A172 (cell line): ENCODE data around the gene CMKLR1. TPM values are rescaled to one million over a fixed set of nuclear protein-coding genes. Genes with fewer than 3 reads are reported as not detected.

ENCODE experiments used
- DNase-seq: peaks from one replicate; pipeline ENCODE4 v3.0.0-alpha.2; 2015; ENCODE audit warnings: low spot score
- total RNA-seq: library from RNA; depleted of rRNA; stranded (reverse); fragments of >200 nt; shearing (Covaris generic); gene quantifications from 2 replicates; pipeline ENCODE4 v1.2.3, GENCODE V29; 2014

The CMKLR1 gene
- total RNA-seq, 1 experiment from 2014 or later, result not detected

DNA sequence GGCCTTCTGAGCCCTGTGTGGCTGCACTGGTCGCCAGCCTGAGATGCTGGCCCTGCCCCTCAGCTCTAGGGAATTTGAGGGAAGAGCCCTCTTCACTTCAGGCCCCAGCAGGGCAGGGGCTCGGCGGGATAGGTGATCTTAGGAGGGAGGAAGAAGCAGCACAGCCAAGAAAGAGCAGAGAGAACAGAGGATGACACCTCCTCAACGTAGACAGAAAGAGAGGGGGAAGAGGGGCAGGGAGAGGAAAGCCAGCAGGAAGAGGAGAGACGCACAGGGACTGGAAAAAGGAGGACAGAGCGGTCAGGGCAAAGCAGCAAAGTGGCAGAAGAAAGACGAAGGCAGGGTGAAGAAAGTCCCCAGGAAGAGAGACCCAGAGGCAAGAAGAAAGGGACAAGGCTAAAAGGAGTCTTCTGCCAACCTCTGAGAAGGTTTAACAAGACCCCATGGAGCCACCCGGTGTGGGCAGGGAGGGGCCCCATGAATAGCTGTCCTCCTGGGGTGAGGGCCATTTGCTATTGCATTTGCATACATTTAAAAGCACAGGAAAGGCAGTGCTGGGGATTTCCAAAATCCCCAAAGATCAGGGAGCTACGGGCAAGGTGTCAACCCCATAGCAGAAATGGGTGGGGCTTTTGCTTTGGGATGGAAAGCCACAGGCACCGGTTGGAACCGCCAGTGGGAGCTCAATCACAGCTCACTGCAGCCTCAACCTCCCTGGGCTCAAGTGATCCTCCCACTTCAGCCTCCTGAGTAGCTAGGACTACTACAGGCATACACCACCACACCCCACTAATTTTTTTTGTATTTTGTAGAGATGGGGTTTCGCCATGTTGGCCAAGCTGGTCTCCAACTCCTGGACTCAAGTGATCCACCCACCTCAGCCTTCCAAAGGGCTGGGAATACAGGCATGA is 22.7 kb downstream of the CMKLR1 start:
- no peak for DNase-seq

DNA sequence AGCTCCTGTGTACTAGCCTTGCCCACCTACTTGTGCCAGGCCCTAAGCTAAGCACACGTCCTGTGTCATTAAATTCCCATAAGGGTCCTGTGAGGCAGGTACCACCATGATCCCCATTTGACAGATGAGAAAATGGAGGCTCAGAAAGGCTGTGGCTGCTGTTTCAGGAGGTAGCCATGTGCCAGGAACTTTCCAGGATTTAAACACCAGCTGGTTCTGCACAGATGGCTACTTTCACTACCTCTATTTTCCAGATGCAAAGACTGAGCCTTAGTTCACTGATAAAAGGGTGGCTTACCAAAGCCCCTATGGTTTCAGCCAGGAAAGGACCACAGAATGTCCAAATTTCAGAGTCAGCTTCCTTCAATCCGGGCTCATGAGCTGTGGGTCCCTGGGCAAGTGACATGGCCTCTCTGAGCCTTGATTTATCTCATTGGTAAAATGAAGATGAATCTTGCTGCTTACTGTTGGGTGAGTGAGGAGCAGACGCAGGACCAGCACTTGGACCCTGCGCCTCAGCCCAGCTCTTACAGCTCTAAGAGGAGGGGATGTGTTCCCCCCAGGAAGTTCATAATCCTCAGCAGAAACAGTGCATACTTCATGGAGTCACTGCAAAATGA is 23.5 kb downstream of the CMKLR1 start:
- DNase-seq, result no peak

DNA sequence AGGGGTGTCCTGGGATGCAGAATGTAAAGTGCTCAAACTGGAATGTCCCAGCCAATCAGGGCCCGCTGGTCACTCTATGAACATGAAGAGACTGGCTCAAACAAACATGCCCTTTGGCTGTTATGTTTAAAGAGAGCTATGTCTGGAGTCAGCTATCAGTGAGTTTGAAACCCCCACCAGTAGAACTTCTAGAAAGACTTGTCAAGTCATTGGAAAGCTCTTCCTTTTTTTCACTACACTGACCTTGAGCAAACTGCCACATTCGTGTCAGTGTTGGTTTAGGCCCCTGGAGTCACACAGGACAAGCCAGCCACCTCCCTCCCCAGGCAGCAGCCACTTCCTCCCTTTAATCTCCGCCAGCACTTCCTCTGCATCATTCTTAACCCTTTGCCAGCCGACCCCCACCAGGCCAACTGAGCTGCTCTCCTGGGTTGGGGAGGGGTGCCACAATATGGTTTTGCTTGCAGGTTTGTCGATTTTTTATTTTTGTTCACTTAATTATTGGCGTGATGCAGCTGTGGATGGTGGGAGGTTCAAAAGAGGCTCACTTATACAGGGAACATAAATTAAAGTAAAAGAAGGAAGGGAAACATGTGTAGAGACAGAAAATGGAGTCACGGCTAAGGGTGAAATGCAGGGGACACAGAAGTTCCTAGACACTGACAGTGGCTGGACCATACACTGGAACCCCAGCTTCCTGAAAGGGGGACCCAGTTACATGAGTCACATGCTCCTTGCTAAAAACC is 25.3 kb downstream of the CMKLR1 start:
- peak; percentile 12 for DNase-seq

DNA sequence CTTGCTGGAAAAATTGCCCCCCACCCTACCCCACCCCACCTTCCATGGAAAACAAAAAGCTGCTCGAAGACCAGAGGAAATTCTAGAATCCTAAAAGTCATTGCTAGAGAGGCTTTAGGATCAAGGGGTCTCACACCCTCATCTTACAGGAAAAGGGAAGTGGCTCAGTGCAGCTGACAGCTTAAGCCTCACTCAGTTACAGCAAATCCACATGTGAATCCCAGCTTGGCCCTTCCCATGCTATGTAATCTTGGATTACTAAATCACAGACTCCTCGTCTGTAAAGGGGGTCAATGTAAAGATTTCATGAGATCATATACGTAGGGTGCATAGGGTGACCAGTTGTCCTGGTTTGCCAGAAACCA is 25.9 kb downstream of the CMKLR1 start:
- DNase-seq, result no peak

DNA sequence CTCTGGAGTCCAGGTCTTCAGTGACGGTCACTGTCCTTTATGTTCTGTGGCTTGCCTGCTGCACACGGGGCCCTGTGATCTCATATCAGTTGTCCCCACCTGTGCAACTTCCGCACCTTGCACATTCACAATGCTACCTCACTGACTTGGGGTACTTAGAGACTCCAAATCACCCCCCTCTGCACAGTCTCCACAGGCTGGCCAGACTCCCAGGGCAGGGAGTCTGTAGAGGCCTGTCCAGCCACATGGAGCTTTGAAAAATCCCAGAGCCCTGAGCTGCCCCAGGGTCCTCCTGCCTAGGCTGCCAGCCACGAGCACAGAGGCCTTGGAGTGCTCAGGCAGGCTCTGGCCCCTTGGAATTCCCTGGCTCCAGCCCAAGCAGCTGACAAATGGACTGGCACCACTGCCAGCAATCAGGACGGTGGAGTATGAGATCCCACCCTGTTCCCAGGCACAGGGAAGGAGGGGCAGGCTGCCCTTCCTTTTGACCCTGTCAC is 26.4 kb downstream of the CMKLR1 start:
- peak; percentile 14 for DNase-seq

DNA sequence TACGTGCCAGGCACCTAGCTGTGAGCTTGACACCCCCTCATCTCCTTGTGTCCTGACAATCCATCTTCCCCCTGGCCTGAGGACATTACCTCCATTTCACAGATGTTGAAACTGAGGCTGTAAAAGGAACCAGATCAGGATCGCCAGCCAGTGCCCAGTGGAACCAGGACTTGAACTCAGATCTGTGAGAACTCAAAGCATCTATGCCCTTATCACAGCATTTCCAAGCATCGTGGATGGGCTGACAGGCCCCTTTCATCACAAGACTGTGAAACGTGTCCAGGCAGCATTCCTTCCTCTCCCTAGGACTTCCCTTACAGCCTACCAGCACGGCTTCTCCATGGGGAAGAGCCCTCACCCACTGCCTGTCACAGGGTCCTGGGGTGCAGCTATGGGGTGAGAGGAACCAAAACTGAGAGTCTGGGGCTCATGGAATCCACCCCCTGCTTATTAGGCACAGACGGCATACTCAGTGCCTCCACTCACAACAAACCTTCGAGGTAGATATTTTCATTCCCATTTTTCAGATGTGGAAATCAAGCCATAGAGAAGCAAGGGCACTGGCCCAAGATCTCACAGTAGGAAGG is 26.9 kb downstream of the CMKLR1 start:
- no peak for DNase-seq

DNA sequence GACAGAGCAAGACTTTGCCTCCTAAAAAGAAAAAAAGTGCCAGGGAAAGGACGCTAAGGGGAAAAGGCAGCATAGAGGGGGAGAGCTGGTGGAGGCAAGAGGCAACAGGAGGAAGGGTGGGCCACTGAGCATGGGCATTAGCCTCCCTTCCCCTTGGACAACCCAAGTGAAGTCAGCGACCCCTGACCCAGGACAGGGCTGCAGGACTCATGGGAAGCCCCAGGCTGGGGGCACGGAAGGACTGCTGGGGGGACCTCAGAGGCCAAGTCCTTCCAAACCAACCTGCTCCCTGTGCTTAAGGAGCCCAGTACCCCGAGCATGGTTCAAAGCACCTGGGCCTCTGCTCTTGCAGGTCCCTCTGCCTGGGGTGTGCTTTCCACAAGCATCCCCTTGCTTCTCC is 27.5 kb downstream of the CMKLR1 start:
- DNase-seq, result no peak

DNA sequence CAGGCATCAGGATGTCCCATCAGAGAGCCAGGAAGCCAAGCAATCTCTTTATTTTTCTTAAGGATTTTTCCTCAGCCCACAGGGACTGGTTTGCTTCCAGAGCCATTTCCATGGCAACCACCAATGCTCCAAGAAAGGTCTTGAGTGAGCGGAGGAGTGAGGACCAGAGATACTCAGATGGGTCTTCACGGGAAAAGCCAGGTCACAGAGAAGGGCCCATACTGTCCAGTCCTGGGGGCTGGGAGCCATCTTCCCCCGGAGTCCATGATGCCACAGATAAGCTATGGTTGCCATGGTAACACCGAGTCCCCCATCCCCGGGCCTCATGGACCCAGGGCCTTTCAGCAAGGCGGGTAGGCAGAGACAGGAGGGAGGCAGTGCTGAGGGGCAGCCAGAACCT is 28.6 kb downstream of the CMKLR1 start:
- DNase-seq, result no peak

DNA sequence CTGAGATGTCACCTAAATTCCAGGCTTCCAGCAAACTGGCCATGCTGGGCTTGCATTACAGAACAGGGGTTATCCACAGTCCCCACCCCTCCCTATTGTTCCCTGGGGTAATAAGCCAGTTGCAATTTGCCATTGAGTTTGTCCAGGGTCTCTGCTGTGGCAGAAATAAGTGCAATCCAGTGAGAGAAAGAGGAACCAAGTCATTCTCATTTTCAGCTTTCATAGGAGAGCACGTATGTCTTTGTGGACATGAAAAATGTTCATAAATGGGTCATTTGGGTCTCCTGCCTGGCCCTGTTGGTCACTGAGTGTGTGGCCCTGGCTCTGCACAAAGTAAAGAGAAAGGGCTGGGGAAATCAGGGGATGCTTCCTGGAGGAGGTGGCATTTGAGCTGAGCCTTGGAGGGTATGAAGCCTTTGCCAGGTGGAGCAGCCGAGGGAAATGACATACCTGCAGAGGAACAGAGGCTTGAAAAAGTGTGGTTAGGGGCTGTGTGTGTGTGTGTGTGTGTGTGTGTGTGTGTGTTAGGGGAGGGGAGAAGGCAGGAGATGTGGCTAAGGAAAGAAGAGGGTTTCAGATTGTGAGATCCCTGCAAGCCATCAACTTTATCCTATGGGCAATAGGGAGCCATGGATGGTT is 29.3 kb downstream of the CMKLR1 start:
- no peak for DNase-seq

DNA sequence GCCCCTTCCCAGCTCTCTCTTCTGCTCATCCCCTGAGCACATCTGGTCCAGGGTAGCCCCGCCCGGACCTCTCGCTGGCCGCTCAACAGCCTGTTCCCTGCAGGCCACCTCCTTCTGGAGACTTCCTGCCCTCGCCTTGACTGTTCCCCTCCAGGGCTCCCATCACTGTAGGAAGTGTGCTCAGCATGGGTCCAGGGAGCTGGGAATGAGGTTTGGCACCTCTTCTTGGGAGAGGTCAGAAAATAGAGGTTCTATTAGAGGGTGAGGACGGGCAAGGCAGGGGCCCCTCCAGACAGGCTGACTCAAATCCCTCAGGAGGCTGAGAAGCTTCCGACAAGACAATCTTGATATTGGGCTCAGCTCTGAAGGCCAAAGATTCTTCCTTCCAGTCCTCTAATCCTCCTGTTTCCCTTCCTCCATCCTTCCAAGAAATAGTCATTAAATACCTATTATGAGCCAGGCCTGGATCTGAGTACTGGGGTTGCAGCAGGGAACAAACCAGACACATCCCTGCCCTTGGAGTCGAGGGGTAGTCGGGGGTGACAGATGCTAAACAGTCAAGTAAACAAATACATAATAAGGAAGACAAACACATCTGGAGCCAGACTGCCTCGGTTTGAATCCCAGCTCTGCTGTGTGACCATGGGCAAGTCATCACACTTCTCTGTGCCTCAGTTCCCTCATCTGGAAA is 30.6 kb downstream of the CMKLR1 start:
- peak; percentile 30 for DNase-seq

DNA sequence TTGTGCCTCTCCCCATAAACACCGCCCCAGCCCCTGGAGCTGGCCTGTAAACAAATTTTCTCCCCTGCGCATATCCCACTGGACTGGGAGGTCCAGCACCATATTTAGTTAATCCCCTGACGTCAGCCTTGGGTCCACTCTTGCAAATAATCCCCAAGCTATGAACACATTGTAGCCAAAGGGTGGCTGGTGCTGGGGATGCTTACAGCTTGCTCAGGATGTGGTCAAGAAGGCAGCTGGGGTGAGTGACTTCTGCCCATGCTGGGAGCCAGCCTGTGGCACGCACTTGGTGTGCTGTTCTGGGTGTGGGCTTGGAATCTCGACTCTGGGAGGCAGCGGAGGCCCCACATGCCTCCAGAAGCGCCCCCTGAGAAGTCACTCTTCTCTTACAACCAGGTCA is 32.1 kb downstream of the CMKLR1 start:
- peak; percentile 56 for DNase-seq

DNA sequence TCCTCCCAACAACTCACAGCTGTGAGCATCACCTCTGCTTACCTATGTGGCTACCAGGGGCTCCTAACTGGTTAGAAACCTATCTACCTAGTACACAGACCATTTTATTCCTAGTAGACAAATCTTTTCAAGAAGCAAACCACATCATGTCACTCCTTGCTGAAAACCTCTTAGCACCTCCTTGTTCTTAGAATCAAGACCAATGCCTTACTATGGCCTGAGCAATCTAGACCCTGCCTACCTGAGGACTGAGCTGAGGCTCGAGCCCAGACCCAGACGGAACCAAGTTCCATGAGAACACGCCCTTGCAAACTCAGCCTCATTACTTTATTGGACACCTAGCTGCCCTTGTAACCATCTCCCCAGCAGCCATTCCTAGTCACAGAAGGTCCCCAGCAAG is 32.6 kb downstream of the CMKLR1 start:
- no peak for DNase-seq

DNA sequence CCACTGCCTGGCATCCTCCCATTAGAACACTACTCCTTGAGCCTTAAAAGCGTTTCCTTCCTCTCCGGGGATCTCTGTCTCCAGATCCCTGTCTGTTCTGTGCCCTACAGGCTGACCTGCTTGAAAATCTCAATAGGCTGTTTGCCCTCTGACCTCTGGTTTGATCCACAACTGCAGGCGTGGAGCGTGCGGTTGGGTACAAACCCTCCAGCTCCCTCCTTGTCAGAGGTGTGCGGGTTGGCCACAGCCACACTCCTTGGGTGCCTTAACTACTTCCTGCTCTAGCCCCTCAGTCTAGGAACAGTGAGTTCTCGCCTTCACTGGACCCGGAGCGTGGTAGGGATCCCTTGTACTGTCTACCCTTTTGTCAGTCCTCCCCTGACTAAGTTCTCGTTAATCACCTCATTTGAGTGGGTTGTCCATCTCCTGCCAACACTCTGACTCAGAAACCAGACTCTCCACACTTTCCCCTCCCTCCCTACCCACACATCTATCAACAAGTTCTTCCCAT is 33.1 kb downstream of the CMKLR1 start:
- DNase-seq, result peak; percentile 42

DNA sequence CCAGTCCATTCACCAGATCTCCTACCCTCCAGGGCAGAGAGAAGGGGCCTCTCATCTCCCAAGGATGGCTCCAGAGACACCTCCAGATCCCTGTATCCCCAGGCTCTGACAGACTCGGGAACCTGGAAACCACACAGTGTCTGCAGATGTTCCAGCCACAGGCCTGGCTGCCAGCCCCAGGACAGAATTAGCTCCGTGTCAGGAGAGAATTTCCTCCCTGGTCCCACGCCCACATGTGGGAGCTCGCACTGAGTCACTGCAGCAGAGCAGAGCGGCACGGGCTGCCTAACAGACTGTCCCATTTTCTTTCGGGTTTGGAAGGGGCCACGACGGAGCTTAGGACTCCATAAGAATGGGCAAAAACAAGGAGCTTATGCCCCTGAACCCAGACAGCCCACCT is 33.6 kb downstream of the CMKLR1 start:
- DNase-seq, result peak; percentile 76

DNA sequence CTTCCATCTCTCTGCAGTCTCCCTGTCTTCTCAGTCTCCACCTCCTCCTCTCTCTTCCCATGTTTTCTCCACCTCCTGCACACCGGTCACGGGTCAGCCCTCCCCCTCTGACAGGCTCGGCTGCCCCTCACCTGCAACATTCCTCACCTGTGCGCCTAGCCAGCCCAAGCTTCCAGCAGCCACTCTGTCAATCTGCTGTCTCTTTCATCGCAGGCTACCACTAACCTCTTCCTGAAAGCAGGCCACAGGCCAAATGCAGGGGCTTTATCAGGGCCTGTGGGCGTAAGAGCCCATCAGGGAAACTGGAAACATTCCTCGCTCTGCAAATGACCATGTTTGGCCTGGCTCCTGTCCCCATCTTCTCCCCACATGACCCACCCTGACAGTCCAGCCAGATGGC is 34.5 kb downstream of the CMKLR1 start:
- DNase-seq, result no peak

DNA sequence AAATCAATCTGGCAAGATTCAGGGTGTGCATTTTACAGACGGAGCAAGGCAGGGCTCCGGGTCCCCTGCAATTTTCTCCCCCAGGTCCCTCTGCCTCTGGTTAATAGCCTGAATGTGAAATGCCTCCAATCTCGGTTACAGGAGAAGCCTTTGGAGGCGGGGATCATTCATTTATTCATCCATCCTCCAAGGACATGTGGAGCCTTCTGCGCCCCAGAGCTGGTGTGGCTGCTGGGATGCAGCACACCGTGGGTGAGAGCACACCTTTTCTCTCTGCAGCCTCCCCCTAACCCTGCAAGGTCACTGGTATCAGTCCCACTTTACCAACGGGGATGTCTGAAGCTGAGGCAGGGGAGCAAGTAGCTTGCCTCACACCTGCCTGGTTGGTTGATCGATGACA is 35.4 kb downstream of the CMKLR1 start:
- DNase-seq, result no peak

DNA sequence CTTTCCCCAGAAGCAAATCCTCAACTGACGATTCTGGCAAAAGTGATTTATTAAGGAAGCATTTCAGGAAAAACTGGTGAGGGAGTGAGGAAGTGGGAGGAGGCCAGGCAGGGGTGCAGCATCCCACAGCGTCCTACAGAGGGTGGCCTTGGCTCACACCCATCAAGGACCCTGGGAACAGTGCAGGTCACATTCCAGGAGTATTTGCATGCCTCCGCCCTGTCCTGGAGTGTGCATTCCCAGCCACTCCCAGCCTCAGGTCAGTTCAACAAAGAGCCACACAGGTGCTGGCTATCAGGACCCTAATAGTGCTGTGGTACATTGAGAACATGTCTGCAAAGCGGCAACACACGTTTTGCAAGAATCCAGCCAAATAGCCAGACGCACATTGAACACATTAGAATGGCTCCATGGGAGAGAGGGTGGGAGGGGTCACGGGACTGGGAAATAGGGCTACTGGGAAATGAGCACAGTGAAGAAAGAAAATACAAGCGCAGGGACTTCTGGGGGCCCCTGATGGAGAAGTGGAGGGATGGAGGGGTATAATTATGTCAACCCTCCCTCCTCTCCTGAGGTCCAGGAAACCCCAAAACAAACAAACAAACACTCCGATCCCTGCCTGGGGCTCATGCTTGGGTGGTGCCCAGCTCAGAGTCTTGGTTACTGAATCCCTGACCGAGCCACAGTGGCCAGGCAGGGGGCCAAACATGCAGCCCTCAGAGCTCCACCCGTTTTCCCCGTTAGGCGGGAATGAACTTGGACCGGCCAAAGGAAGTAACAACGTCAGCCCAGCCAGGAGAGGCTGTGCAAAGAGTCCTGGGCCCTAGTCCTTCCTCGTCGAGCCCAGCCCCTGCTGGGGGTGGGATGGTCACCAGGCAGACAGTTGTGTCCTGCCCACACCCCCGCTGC is 36.5 kb downstream of the CMKLR1 start:
- DNase-seq, result peak; percentile 31

DNA sequence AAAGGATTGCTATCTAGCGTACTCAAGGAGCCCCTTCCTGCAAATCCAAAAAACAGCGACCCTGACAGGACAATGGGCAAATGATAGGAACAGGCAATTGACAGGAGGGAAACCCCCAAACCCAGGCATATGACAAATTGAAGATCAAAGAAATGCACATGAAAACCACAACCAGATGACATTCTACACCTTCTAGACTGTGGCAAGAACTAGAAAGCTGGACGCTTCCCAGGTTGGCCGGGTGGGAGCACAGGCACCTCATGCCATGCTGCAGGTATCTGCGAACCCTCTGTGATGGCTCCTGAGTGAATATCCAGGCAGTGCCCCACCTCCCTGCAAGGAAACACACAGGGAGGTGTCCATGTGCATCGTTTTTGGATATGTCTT is 37.1 kb downstream of the CMKLR1 start:
- DNase-seq, result no peak

DNA sequence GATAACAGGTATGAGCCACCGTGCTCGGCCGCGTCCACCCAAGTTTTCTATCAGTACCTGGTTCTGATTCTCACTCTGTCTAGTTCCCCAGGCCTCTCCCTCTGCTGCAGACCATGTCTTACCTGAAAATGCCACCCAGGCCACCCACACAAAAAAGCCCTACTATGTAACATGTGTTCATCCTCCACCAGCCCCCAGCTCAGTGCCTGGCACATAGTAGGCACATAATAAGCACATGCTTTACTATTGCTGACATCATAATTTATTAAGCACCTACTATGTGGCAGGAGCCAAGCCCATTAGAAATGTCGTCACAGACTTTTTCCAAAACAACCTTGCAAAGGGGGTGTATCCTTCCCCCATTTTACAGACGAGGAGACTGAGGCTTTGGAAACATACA is 37.8 kb downstream of the CMKLR1 start:
- no peak for DNase-seq
